MCF 10A (cell line): ENCODE data around the gene RAB3GAP2. TPM values are rescaled to one million over a fixed set of nuclear protein-coding genes. Genes with fewer than 3 reads are reported as not detected.
"Not testable (repeated sequence)": the region's sequence is repeated elsewhere in the genome, so short reads cannot be mapped to it uniquely, and the experiment has no call there.

Experiments used
- BruUV-seq: library from RNA; stranded (reverse); fragments of 400-500 nt; replicated peaks from 2 replicates; lab custom pipeline; 2021; lab: Mats Ljungman, UMichigan
- CTCF ChIA-PET: fragments of 300-600 bp; sonication (Branson Sonifier 250); formaldehyde crosslinking; extraction: SDS; loops from one replicate; lab custom pipeline; 2021; ENCODE audit warnings: antibody characterized with exemption, inconsistent platforms; lab: Yijun Ruan, JAX
- POLR2A ChIA-PET: fragments of 300-600, 350-650 bp; sonication (Branson Sonifier 250); formaldehyde crosslinking; extraction: SDS; loops from one replicate; lab custom pipeline; 2020; ENCODE audit warnings: antibody characterized with exemption, inconsistent platforms; lab: Yijun Ruan, JAX
- DNase-seq: peaks from one replicate; pipeline ENCODE4 v3.0.0-alpha.2; 2018; ENCODE audit not compliant: unreplicated experiment
- H3K27ac Mint-ChIP-seq: one replicate; pipeline ENCODE4 v1.8.0; 2022; ENCODE audit warnings: mild to moderate bottlenecking, low read depth, mixed read lengths; ENCODE audit not compliant: unreplicated experiment
- H3K27me3 Mint-ChIP-seq: one replicate; pipeline ENCODE4 v1.8.0; 2022; ENCODE audit warnings: mixed read lengths; ENCODE audit not compliant: insufficient read depth, unreplicated experiment
- H3K36me3 Mint-ChIP-seq: one replicate; pipeline ENCODE4 v1.8.0; 2022; ENCODE audit warnings: mild to moderate bottlenecking, moderate library complexity, mixed read lengths; ENCODE audit not compliant: insufficient read depth, unreplicated experiment
- H3K4me1 Mint-ChIP-seq: one replicate; pipeline ENCODE4 v1.8.0; 2022; ENCODE audit warnings: mixed read lengths; ENCODE audit not compliant: insufficient read depth, unreplicated experiment
- H3K4me3 Mint-ChIP-seq: one replicate; pipeline ENCODE4 v1.8.0; 2022; ENCODE audit warnings: mild to moderate bottlenecking, moderate library complexity, mixed read lengths; ENCODE audit not compliant: unreplicated experiment
- H3K9me3 Mint-ChIP-seq: one replicate; pipeline ENCODE4 v1.8.0; 2022; ENCODE audit warnings: mixed read lengths; ENCODE audit not compliant: unreplicated experiment
- CTCF ChIP-seq: fragments of 200-600 bp; IDR thresholded peaks from one replicate; pipeline ENCODE4 v1.8.0; 2022; ENCODE audit warnings: antibody characterized with exemption, mild to moderate bottlenecking; ENCODE audit not compliant: unreplicated experiment
- intact Hi-C: fragments of 100-400 bp; cut with micrococcal nuclease; formaldehyde crosslinking; loops from 2 replicates; pipeline ENCODE4 v1.14.1; 2022
- microRNA-seq: library from miRNA; unstranded; fragments of <30 nt; microRNA quantifications from one replicate; pipeline ENCODE4 v1.2.0, GENCODE V29; 2022
- total RNA-seq: library from RNA; stranded (reverse); gene quantifications from 2 replicates; pipeline ENCODE4 v1.2.3, GENCODE V29; 2022

Gene RAB3GAP2
- total RNA-seq, 1 experiment from 2014 or later: 93.3 TPM

- Mint-ChIP-seq H3K27ac (no peak overlapping the region), H3K4me3 (no peak overlapping the region), H3K4me1 (no peaks in the 10 kb centered on the region), H3K36me3 (peaks cover 100% of the 10 kb centered on the region), H3K9me3 (no peaks in the 10 kb centered on the region), H3K27me3 (no peaks in the 10 kb centered on the region)
- TF ChIP-seq CTCF: peak; percentile 69
- intact Hi-C loops: no loop called here
- ChIA-PET CTCF (interaction anchor here (0.6 to 2.3 kb wide), 25 partner anchors 9 to 1828 kb away, joined by 3 to 16 read pairs (median 3); partner anchors contain the start of genes EPRS1 and RRP15), POLR2A (interaction anchor here (0.6 to 1.1 kb wide), 4 partner anchors 9 to 59 kb away, joined by 3 to 5 read pairs (median 4); no protein-coding TSS in a partner anchor)
- BruUV-seq: no TSS peak
- peak; percentile 78 for DNase-seq
Observed at GRCh38 chr1:220113136-220113695, 159.0 kb downstream of the RAB3GAP2 start.

GRCh38 chr1:220112600-220112999, 159.7 kb downstream of the RAB3GAP2 start:
- intact Hi-C loops, DNase-seq, H3K4me3 Mint-ChIP-seq, H3K9me3 Mint-ChIP-seq, H3K27me3 Mint-ChIP-seq, H3K27ac Mint-ChIP-seq, BruUV-seq, H3K4me1 Mint-ChIP-seq: not testable (repeated sequence)
- ChIA-PET CTCF (interaction anchor here (0.6 to 2.3 kb wide), 22 partner anchors 8 to 1827 kb away, joined by 3 to 16 read pairs (median 4); partner anchors contain the start of gene RRP15), POLR2A (interaction anchor here (0.6 kb wide), 1 partner anchor 58 kb away, joined by 4 read pairs; no protein-coding TSS in a partner anchor)
- peaks cover 100% of the 10 kb centered on the region for H3K36me3 Mint-ChIP-seq

GRCh38 chr1:220110473-220110872, 161.8 kb downstream of the RAB3GAP2 start:
- H3K4me3 Mint-ChIP-seq, POLR2A ChIA-PET, BruUV-seq, intact Hi-C loops, H3K4me1 Mint-ChIP-seq, H3K27ac Mint-ChIP-seq, H3K27me3 Mint-ChIP-seq, H3K9me3 Mint-ChIP-seq, DNase-seq: not testable (repeated sequence)
- CTCF ChIA-PET: interaction anchor here (0.7 to 1.3 kb wide), 2 partner anchors 77 to 202 kb away, joined by 3 read pairs; no protein-coding TSS in a partner anchor
- H3K36me3 Mint-ChIP-seq: peaks cover 100% of the 10 kb centered on the region

GRCh38 chr1:220099826-220100225, 172.4 kb downstream of the RAB3GAP2 start:
- ChIA-PET CTCF (interaction anchor here (0.7 to 1.6 kb wide), 6 partner anchors 10 to 87 kb away, joined by 3 to 5 read pairs (median 4); partner anchors contain the start of gene BPNT1), POLR2A (interaction anchor here (1.0 to 2.4 kb wide), 3 partner anchors 10 to 25 kb away, joined by 3 to 13 read pairs (median 3); partner anchors contain the start of gene BPNT1)
- BruUV-seq: no TSS peak
- Mint-ChIP-seq H3K27ac (no peak overlapping the region), H3K36me3 (peaks cover 97% of the 10 kb centered on the region), H3K27me3 (no peaks in the 10 kb centered on the region), H3K4me1 (peaks cover 18% of the 10 kb centered on the region), H3K4me3 (no peak overlapping the region), H3K9me3 (no peaks in the 10 kb centered on the region)
- intact Hi-C loops: no loop called here
- no peak for DNase-seq
- no peak for TF ChIP-seq CTCF

Small RNA genes within 50 kb of the gene (microRNA-seq; reads per million reads assigned to microRNA genes)
- gene MIR194-1: 4.5 reads per million, percentile 33 among the genes with 10 or more reads in this experiment
- gene MIR215: 11.2 reads per million, percentile 53 among the genes with 10 or more reads in this experiment
- gene MIR664A: 295 reads per million, percentile 78 among the genes with 10 or more reads in this experiment

Other genes starting within 250 kb of the RAB3GAP2 start
- gene EPRS1, start 225.9 kb downstream of the RAB3GAP2 start, total RNA-seq: 476 and 612 TPM in 2 replicates
- gene BPNT1, start 182.7 kb downstream of the RAB3GAP2 start, total RNA-seq: 39.2 and 44.6 TPM in 2 replicates
- gene IARS2, start 178.3 kb downstream of the RAB3GAP2 start, total RNA-seq: 151 and 158 TPM in 2 replicates